ENCODE measurements around the gene MAP1A.
"Not testable (repeated sequence)": the region's sequence is repeated elsewhere in the genome, so short reads cannot be mapped to it uniquely, and the experiment has no call there.

Gene MAP1A

GRCh38 chr15:43550527-43551363, 33.3 kb downstream of the MAP1A start:
- no peak overlapping the region for H2AFZ ChIP-seq (ENCODE audit: low read depth, low read length)
- H3K9me3 ChIP-seq (ENCODE audit: low read length), result peaks cover 5% of the 10 kb centered on the region
- H3K36me3 ChIP-seq (ENCODE audit: insufficient read depth, low read length), result peaks cover 7% of the 10 kb centered on the region
- H3K27me3 ChIP-seq (ENCODE audit: insufficient read depth, low read length), result no peaks in the 10 kb centered on the region
- H3K4me3 ChIP-seq (ENCODE audit: low read length), result no peak overlapping the region
- no peaks in the 10 kb centered on the region for H3K4me1 ChIP-seq (ENCODE audit: insufficient read depth, low read length)

- H3K9me3 ChIP-seq (ENCODE audit: low read length), result no peaks in the 10 kb centered on the region
- H3K4me3 ChIP-seq (ENCODE audit: low read length), result no peak overlapping the region
Observed at GRCh38 chr15:43552256-43552655, 34.8 kb downstream of the MAP1A start.

GRCh38 chr15:43552986-43553385, 35.6 kb downstream of the MAP1A start:
- H3K4me3 ChIP-seq (ENCODE audit: low read length), result no peak overlapping the region
- no peaks in the 10 kb centered on the region for H3K27me3 ChIP-seq (ENCODE audit: insufficient read depth, low read length)
- H3K9me3 ChIP-seq (ENCODE audit: low read length), result no peaks in the 10 kb centered on the region
- H3K4me1 ChIP-seq (ENCODE audit: insufficient read depth, low read length), result no peaks in the 10 kb centered on the region
- peaks cover 8% of the 10 kb centered on the region for H3K36me3 ChIP-seq (ENCODE audit: insufficient read depth, low read length)
- no peak overlapping the region for H2AFZ ChIP-seq (ENCODE audit: low read depth, low read length)

More at GRCh38 chr15:43552256-43552655, 34.8 kb downstream of the MAP1A start:
- Histone ChIP-seq H3K4me1 (ENCODE audit: insufficient read depth, low read length) (no peaks in the 10 kb centered on the region), H2AFZ (ENCODE audit: low read depth, low read length) (no peak overlapping the region), H3K27me3 (ENCODE audit: insufficient read depth, low read length) (no peaks in the 10 kb centered on the region), H3K36me3 (ENCODE audit: insufficient read depth, low read length) (peaks cover 4% of the 10 kb centered on the region)

GRCh38 chr15:43562753-43563152, 45.3 kb downstream of the MAP1A start:
- H3K36me3 ChIP-seq (ENCODE audit: insufficient read depth, low read length); H2AFZ ChIP-seq (ENCODE audit: low read depth, low read length); H3K4me1 ChIP-seq (ENCODE audit: insufficient read depth, low read length); H3K27me3 ChIP-seq (ENCODE audit: insufficient read depth, low read length); H3K9me3 ChIP-seq (ENCODE audit: low read length); H3K4me3 ChIP-seq (ENCODE audit: low read length): not testable (repeated sequence)

GRCh38 chr15:43563793-43564192, 46.4 kb downstream of the MAP1A start:
- not testable (repeated sequence) for H3K27me3 ChIP-seq (ENCODE audit: insufficient read depth, low read length); H2AFZ ChIP-seq (ENCODE audit: low read depth, low read length); H3K36me3 ChIP-seq (ENCODE audit: insufficient read depth, low read length); H3K4me3 ChIP-seq (ENCODE audit: low read length); H3K9me3 ChIP-seq (ENCODE audit: low read length); H3K4me1 ChIP-seq (ENCODE audit: insufficient read depth, low read length)

- H3K36me3 ChIP-seq (ENCODE audit: insufficient read depth, low read length); H3K4me3 ChIP-seq (ENCODE audit: low read length); H2AFZ ChIP-seq (ENCODE audit: low read depth, low read length): not testable (repeated sequence)
Observed at GRCh38 chr15:43566615-43567014, 49.2 kb downstream of the MAP1A start.

GRCh38 chr15:43574607-43575006, 57.2 kb downstream of the MAP1A start:
- not testable (repeated sequence) for H3K4me3 ChIP-seq (ENCODE audit: low read length); H2AFZ ChIP-seq (ENCODE audit: low read depth, low read length); H3K9me3 ChIP-seq (ENCODE audit: low read length); H3K4me1 ChIP-seq (ENCODE audit: insufficient read depth, low read length); H3K27me3 ChIP-seq (ENCODE audit: insufficient read depth, low read length); H3K36me3 ChIP-seq (ENCODE audit: insufficient read depth, low read length)

More at GRCh38 chr15:43566615-43567014, 49.2 kb downstream of the MAP1A start:
- H3K4me1 ChIP-seq (ENCODE audit: insufficient read depth, low read length); H3K27me3 ChIP-seq (ENCODE audit: insufficient read depth, low read length); H3K9me3 ChIP-seq (ENCODE audit: low read length): not testable (repeated sequence)

Data from neuron (in vitro differentiated cells).